Stimulated activated CD4-positive, alpha-beta T cell treated with anti-CD3 and anti-CD28 coated beads, Interleukin-12 subunit alpha, Interleukin-12 subunit beta, amount 100 ng/mL, for 24 hours (primary cell): ENCODE measurements around the gene CCDC15.
A peak's percentile ranks its signal among the peaks of the same experiment; 100 is the strongest.

Source experiments
- DNase-seq, 2 experiments: peaks; one replicate each; pipeline ENCODE4 v3.0.0-alpha.2; 2020; ENCODE audit warnings: low read depth in 2 of 2

Gene CCDC15

DNA sequence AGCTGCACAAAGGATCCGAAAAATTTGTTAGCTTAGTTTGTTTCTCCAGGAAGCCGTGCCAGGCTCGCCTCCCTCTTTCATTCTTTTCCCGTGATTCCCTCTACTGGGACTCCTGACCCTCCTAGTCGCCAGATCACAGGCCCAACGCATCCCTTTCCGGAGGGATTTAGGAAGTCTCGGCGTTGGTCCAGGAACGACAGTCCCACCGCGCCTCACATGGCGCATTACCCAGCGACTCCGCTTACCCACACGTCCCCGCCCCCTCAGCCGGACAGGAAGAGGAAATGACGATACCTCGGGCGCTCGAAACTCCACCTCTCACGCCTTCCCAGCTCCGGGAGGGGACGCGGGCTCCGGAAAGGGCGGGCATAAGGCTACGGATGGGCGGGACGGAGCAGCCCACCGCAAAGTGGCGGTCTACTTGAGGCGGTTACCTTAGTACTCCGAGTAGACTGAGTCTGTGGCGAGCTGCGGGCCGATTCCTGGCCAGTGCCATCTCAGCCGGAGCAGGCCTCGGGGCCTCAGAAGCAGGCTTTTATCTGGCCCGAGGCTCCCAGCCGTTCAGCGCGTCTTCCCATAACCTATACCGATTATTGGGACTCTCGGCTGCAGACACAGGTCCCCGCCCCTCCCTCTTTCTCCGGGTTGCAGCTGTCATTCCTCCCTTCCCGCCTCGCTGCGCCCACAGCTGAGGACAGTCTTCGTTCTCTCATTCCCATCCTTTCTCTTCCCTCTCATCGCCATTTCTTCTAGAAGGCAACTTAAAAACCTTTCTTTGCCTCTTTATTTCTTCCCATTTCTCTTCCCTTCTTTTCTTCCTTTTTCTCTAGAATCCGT lies at the start of gene CCDC15:
Gene CCDC15 (plus strand): TSS at position 450 of the 837 bp plus-strand sequence. CDS start 531 bp downstream, outside the sequence.
- peak; percentile 94 to 97 for DNase-seq

DNA sequence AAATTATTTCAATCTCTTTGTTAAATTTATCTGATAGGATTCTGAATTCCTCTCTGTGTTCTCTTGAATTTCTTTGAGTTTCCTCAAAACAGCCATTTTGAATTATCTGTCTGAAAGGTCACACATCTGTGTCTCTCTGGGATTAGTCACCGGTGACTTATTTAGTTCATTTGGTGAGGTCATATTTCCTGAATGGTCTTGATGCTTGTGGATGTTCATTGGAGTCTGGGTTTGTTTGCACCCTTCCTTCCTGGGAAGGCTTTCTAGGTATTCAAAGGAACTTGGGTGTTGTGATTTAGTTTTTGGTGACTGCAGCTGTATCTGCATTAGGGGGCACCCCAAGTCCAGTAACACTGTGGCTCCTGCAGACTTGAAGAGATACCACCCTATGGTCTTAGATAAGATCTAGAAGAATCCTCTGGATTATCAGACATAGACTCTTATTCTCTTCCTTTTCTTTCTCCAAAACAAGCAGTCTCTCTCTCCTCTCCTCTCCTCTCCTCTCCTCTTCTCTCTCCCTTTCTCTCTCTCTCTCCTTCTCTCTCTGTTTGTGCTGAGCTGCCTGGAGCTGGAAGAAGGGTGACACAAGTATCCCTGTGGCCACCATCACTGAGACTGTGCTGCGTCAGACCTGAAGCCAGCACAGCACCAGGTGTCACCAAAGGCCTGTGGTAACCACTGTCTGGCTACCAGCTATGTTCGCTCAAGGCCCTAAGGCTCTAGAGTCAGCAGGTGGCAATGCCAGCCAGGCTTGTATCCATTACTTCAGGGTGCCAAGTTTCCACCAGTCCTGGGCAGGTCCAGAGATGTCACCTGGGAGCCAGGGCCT lies 38.2 kb upstream of the CCDC15 start:
- DNase-seq: no peak

GRCh38 chr11:124916370-124916710 lies 37.7 kb upstream of the CCDC15 start:
- DNase-seq: no peak

- DNase-seq: no peak
These were observed 36.8 kb upstream of the CCDC15 start for GRCh38 chr11:124917115-124917637.

DNA sequence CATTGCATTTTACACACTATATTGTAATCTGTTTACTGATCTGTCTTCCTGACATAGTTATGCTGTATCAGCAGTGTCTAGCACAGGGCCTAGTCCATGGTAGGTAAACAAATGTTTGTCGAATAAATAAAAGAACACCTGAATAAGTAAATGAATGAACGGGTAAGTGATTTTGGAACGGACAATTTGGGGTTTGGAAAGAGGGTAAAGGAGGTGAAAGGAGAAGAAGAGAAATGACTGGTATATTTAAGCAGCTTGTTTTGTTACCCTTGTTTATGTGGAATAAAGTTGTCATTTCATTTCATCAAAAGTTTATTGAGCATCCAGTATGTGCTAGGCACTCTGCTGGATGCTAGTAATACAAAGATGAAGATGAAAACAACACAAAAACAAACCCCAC lies 35.1 kb upstream of the CCDC15 start, which contains the start of gene HEPN1:
Gene HEPN1 (plus strand): TSS at position 301 of the 400 bp plus-strand sequence.
- DNase-seq: no peak

DNA sequence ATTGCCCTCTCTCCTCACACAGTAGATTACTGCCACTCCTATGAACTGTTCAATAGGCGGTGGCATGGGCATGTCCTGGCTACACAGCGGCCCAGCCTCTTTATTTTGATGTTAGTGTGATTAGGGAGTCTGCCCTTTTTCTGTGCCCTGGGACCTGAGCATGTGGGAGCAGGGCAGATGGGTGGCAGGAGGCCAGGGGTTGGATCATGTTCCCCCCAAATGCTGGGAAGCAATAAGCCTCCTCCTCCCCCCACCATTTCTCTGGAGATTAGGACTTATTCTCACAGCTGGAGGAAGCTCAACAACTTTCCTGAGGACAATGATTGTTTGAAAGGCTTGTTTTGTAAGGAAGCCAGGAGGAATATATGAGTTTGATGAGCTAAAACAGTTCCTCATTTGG lies 34.1 kb upstream of the CCDC15 start:
- DNase-seq: no peak

- no peak for DNase-seq
These were observed 33.6 kb upstream of the CCDC15 start for GRCh38 chr11:124920356-124920755.

- DNase-seq: peak; percentile 49 to 71
These were observed 33.0 kb upstream of the CCDC15 start for GRCh38 chr11:124920870-124921609.

GRCh38 chr11:124922831-124923230 lies 31.2 kb upstream of the CCDC15 start:
- no peak for DNase-seq

GRCh38 chr11:124923296-124923695 lies 30.7 kb upstream of the CCDC15 start:
- no peak for DNase-seq

GRCh38 chr11:124928942-124929665 lies 24.9 kb upstream of the CCDC15 start:
- no peak for DNase-seq

DNA sequence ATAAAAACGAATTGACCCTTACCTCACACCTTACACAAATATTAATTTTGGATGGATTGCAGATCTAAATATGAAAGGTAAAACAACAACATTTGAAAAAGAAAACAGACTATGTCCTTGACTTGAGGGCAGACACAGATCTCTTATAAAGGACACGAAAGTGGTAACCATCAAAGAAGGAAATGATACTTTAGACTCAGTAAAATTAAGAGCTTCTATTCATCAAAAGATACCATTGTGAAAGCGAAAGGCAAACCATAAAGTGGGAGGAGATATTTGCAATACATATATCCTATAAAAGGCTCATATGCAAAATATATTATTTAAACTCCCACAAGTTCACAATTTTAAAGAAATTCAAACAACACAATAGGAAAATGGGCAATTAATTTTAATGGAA lies 23.2 kb upstream of the CCDC15 start:
- DNase-seq: no peak

GRCh38 chr11:124934862-124935547 lies 19.0 kb upstream of the CCDC15 start:
- no peak for DNase-seq

DNA sequence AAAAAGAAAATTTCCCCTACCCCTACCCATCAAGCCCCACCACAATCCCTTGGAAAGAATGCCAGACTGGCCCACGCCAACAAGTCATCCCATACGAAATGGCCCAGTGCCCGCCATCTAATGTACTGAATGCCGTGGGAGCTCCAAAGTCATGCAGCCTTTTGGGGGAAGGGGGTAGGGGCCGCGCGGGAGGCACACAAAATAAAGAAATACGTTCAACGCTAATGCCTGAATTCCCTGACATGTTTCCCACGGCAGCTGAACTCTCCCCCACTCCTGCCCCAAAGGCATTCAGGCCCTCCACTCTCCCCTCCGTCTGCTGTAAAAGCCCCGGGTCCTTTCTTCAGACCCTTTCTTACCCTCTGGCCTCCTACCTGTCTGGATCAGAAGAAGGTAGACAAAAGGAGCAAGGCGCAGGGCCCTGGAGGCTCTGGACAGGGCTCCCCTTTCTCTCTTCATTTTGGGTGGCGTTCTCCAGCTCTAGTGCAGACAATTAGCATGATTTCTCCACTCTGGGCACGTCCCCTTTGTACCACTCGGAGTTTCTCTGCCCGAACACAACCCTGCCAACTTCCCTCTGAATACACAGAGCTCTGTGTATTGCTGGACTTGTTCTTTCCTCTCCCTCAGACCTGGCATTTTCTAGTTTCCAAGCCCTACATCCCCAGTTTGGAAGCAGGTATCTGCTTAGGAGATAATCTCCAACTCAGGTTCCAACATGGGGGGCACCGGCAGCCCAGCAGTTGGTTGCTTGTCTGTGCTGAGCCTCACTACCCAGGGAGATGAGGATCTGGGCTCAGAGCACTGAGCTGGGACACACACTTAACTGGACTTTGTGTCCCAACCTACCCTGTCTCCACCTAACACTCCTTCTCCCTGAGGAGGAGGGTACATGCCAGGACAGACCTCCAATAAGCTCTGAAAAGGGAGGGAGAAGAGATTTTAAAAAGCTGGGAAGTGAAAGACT lies 18.2 kb upstream of the CCDC15 start, which contains the start of gene HEPACAM:
Gene HEPACAM (minus strand): TSS at position 500 of the 967 bp plus-strand sequence. CDS start 41 bp downstream, at position 459.
- DNase-seq: no peak

DNA sequence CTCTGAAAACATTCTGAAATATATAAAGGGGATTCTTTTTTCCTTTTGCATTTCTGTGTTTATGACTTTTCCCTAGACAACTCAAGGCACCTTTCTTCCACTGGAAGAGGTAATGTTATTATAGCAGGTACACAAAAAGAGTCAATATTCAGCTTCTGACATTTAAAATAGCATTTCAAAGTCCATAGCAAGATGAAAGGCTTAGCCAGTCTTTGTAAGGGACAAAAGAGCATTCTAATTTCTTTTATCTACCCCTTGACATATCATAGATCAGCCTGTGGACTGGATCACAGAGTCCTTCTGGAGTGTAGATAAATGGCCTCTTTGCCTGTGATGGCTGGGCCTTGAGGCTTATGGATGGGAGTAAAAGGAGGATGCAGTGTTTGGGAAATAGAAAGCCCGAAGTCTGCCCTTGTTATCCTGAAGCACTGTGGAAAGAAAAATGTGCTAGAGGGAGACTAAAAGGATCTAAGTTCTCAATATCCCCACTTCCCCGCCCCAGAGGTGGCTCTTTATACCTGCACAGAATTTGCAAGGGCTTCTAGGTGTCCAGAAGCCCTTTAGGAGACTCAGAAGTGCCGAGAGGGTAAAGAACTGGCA lies 16.6 kb upstream of the CCDC15 start:
- DNase-seq: no peak

DNA sequence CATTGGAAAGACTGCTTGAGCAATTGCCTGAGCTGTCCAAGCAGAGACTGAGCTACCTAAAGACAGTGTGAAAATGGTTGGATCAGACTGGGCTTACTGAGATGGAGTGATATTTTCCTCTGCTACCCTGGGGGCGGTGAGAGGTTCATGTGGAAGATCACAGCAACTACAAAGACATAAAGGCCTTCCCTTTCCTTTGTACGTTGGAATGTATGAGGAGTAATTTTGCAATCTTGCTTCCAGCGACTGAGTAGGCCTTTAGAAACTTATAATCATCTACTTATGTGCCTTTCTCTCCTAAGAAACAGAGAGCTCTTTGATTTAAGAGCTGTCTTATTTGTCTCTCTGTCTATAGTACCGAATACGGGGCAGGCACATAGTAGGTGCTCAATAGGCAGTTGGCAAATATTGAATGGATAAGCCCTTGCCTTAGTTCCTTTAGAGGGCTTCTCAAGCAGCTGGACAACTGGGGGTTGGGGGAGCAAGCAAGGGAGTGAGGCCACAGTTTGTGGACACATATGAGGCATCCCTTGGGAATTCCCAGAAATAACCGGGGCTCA lies 15.7 kb upstream of the CCDC15 start:
- no peak for DNase-seq

- no peak for DNase-seq
These were observed 15.0 kb upstream of the CCDC15 start for GRCh38 chr11:124938970-124939369.

DNA sequence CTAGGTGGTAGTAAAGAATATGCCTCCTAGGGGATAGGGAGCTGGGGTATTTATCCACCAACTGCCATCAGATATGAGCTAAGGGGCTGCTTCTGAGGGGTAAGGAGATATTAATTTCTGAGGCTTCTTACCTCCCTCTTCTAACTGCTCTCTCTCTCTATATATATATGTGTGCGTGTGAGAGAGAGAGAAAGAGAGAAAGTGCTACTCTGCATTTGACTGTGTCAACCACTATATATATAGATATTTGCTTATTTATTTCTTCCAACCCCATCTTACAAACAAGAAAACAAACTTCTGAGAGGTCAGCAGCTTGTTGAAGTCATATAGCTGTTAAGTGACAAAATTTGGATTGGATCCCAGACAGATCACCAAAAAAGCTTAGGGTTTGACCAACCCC lies 12.3 kb upstream of the CCDC15 start:
- no peak for DNase-seq
